Stimulated activated CD8-positive, alpha-beta memory T cell treated with anti-CD3 and anti-CD28 coated beads, Interleukin-4, amount 100 ng/mL, for 24 hours (primary cell): Measurements from ENCODE around the gene TMEM62.
A peak's percentile ranks its signal among the peaks of the same experiment; 100 is the strongest.
"Not testable (repeated sequence)": the region's sequence is repeated elsewhere in the genome, so short reads cannot be mapped to it uniquely, and the experiment has no call there.

Source experiments
- DNase-seq: peaks from one replicate; pipeline ENCODE4 v3.0.0-alpha.2; 2020; ENCODE audit warnings: low read depth

Gene TMEM62

GRCh38 chr15:43183270-43183669 lies 49.9 kb downstream of the TMEM62 start:
- no peak for DNase-seq

DNA sequence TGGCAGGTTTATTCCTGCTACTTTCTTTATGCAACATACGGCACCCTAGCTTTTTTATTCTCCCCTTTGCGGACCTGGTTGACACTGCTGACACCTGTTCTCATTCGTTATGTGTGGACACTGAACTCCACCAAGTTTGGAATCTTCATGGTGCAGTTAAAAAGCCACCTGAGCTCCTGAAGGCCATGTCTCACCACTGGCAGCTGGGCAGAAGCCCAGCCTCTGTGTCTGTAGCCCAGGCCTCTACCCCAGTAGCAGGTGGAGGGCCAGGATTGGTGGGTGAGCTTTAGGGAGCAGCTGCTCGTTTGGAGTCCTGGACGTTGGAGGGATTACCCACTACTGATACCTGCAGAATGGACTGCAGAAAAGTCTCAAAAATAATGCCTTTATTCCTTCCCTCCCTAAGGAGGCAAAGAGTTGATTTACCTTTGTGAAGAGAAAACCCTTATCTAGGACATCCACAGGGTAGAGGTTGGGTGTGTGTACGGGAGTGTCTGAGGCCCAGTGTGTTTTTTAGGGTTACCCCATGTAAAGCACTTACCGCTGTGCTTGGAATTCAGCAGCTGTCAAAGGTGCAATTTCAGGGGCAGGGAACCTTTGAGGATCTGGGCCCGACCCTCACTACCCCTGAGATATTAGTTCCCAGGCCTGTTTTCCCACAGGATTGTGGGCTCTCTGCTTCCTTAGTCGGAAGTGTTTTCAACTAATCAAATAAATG lies 51.2 kb downstream of the TMEM62 start:
- no peak for DNase-seq

DNA sequence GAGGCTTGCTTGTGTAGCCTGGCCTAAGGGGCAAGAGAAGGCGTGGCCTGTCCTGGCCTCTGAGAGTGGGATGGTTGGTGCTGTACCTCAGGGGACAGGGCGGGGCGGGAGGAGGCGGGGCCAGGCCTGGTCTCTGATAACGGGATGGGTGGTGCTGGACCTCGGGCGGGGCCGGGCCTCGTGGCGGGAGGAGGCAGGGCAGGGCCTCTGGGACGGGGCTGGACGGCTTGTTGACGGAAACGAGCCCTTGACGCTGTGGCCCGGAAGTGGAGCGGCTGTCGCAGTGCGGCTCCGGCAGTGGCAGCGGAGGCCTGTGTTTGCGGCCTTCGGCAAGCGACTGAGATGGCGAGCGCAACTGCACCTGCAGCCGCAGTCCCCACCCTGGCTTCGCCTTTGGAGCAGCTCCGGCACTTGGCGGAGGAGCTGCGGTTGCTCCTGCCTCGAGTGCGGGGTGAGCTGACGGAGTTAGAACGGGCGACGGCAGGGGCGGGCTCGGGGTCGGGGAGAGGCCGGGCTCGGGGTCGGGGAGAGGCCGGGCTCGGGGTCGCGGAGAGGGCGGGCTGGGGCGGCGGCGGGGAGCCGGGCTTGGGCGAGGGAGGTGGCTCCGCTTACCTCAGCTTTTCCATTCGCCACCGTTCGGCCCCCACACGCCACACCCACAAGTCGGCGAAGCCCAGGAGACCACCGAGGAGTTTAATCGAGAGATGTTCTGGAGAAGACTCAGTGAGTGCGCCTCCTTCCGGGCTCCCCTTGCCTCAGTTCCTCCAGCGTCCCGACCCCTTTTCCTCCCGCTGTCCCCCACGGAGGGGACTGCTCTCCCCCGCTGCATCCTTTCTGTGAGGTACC lies 52.0 kb downstream of the TMEM62 start, which contains the start of gene CCNDBP1:
Gene CCNDBP1 (plus strand): TSS at position 247 of the 846 bp plus-strand sequence. CDS start 96 bp downstream, at position 343.
- DNase-seq: peak; percentile 90

- DNase-seq: peak; percentile 4
Measured at GRCh38 chr15:43186003-43186353, 52.6 kb downstream of the TMEM62 start.

- DNase-seq: no peak
Measured at GRCh38 chr15:43187544-43188155, 54.3 kb downstream of the TMEM62 start.

DNA sequence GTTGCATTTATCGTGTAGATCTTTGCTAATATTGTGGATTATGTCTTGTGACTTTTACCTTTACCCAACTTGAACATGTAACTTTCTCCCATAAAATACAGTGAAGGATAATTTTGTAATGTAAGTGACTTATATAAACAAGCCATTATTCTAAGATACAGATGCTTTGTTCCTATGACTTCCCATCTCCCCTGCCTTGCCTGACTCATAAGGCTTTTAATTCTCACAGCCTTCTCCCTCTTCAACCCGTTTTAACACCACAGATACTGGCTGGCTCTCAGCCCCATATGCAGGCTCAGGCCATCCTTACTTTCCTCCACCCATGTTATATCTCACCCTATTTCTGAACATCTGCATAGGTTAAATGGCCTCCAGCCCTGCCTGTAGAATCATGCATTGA lies 55.9 kb downstream of the TMEM62 start:
- DNase-seq: no peak

- no peak for DNase-seq
Measured at GRCh38 chr15:43190178-43190577, 56.8 kb downstream of the TMEM62 start.

DNA sequence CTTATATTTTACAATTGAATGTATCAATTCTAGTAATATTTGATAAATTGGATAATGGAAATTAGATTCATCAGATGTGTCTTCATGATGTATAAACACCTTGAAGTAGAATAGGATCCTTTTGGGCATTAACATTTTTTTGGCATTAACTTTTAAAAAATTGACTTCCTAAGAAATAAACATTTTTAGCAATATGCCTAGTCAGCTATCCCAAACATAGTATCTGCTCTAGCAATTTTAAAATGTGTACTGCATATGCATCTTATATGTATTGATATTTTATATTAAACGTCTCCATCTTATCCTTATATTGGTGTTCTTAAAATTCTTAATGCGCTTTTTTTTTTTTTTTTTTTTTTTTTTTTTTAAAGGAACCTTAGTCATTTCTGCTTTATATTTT lies 60.3 kb downstream of the TMEM62 start:
- DNase-seq: no peak

DNA sequence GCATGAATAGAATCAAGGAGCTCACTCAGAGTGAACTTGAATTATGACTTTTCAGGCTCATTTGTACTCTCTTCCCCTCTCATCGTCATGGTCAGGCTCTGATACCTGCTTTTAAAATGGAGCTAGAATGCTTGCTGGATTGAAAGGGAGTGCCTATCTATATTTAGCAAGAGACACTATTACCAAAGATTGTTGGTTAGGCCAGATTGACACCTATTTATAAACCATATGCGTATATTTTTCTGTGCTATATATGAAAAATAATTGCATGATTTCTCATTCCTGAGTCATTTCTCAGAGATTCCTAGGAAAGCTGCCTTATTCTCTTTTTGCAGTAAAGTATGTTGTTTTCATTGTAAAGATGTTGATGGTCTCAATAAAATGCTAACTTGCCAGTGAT lies 61.4 kb downstream of the TMEM62 start:
- DNase-seq: no peak

- no peak for DNase-seq
Measured at GRCh38 chr15:43196760-43197548, 63.6 kb downstream of the TMEM62 start.

DNA sequence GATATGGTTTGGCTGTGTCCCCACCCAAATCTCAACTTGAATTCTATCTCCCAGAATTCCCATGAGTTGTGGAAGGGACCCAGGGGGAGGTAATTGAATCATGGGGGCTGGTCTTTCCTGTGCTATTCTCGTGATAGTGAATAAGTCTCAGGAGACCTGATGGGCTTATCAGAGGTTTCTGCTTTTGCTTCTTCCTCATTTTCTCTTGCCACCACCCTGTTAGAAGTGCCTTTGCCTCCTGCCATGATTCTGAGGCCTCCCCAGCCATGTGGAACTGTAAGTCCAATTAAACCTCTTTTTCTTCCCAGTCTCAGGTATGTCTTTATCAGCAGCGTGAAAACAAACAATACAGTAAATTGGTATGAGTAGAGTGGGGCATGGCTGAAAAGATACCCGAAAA lies 64.4 kb downstream of the TMEM62 start:
- DNase-seq: not testable (repeated sequence)

GRCh38 chr15:43198556-43198955 lies 65.2 kb downstream of the TMEM62 start:
- not testable (repeated sequence) for DNase-seq

GRCh38 chr15:43198992-43199391 lies 65.6 kb downstream of the TMEM62 start:
- no peak for DNase-seq

- DNase-seq: no peak
Measured at GRCh38 chr15:43199945-43200488, 66.6 kb downstream of the TMEM62 start.

GRCh38 chr15:43204016-43204901 lies 70.9 kb downstream of the TMEM62 start:
- peak; percentile 24 for DNase-seq

- no peak for DNase-seq
Measured at GRCh38 chr15:43206054-43206453, 72.7 kb downstream of the TMEM62 start.

DNA sequence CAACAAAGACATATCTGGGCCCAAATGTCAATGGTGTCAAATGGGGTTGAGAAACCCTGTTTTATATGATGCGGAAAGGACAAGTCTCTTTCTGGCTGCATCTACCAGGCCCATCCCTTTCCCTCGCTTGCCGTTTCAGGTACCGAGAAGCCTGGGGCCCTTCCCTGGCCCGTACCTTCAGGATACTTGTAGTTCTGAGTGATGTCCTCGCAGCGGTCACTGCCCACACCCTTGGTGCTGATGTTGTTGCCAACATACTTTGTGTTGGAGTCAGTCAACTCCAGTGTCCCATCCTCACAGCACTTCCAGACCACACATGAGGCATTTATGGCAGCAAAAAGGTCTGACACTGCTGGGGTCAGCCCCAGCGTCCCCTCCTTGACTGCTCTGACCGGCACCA lies 73.6 kb downstream of the TMEM62 start:
- DNase-seq: no peak

GRCh38 chr15:43208052-43209002 lies 74.9 kb downstream of the TMEM62 start:
- no peak for DNase-seq

GRCh38 chr15:43209059-43209824 lies 75.9 kb downstream of the TMEM62 start:
- DNase-seq: no peak
